IPS-18c (cell line): ENCODE data around the gene UBE2QL1.

Experiments used
- H3K4me3 ChIP-seq: 2 replicates; pipeline ENCODE4 v1.7.0; 2013; ENCODE audit warnings: low read depth, mild to moderate bottlenecking, low read length, moderate library complexity; ENCODE audit not compliant: insufficient read depth
- H3K9me3 ChIP-seq: one replicate; pipeline ENCODE4 v1.6.1; 2013; ENCODE audit warnings: mild to moderate bottlenecking, low read length, moderate library complexity; ENCODE audit not compliant: control insufficient read depth, insufficient read depth

The UBE2QL1 gene

DNA sequence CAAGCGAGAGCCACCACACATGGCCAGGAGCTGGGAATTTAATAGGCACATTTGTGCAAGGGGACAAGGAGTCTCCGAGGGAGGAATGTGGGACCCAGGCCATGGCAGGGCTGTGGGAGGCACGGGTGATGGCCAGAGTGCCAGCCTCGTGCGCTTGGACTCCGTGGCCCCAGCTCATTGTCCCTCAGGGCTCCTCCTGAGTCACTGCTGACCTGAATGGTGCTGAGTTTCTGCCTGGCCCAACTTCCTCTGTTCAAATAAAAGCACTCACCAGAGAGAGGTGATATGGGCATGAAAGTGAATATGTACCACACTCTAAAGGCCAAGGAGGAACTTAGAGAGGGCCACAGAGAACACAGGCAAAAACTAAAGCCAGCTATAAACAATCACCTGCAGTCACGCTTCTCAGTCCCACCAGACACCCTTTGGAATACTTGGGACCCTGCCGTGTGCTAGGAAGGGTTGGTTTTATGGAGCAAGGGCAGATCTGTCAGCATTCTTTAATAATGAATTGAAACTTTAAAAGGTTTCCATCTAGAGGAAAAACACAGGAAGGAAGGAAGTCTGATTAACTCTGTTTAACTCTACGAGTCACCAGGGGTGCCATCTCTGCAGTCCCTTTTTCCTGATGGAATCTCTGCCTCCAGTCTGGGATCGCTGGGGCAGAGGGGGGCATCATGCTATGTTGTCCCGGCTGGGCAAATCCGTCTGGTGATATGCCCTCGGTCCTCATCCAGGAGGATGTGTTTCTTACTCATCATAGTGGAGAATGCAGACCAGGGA lies 25.1 kb upstream of the UBE2QL1 start:
- H3K4me3 ChIP-seq: no peak overlapping the region
- H3K9me3 ChIP-seq: no peaks in the 10 kb centered on the region

DNA sequence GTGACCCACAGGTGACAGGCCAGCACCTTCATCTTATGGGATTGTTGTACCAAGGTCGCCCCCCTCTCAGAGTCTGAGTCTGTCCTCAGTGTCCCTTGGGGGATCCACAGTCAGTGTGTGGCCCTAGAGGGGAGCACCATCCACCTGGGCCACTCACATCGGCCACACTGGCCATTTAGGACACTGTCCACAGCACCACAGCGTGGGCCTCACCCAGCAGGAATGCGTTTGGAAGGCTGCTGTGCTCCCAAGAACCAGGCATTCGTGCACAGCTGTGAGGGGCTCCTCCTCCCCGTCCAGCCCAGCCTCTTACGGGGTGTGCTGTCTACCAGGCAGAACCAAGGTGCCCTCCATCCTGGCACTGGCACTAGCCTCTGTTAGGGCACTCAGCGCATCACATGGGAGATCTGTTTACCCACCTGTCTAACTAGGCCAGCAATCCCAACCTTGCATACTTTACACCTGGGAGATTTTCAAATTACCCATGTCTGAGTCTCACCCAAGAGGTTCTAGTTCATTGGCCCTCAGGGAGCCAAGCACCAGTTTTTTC lies 24.5 kb upstream of the UBE2QL1 start:
- peaks cover 4% of the 10 kb centered on the region for H3K9me3 ChIP-seq

DNA sequence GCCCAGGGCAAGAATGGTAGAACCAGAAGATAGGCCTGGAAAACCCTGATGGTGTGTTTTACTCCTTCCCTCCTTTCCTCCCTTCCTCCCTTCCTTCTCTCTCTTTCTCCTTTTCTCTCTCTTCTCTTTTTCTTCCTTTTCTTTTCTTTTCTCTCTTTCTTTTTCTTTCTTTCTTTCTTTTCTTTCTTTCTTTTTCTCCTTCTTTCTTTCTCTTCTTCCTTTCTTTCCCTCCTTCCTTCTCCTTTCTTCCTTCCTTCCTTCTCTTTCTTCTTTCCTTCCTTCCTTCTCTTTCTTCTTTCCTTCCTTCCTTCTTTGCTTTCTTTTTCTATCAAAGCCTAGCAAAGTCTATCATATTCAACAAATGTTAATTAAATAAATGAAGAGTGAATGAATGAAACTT lies 24.0 kb upstream of the UBE2QL1 start:
- Histone ChIP-seq H3K9me3 (peaks cover 5% of the 10 kb centered on the region), H3K4me3 (no peak overlapping the region)

More for the DNA sequence above, 24.5 kb upstream of the UBE2QL1 start:
- H3K4me3 ChIP-seq: no peak overlapping the region

DNA sequence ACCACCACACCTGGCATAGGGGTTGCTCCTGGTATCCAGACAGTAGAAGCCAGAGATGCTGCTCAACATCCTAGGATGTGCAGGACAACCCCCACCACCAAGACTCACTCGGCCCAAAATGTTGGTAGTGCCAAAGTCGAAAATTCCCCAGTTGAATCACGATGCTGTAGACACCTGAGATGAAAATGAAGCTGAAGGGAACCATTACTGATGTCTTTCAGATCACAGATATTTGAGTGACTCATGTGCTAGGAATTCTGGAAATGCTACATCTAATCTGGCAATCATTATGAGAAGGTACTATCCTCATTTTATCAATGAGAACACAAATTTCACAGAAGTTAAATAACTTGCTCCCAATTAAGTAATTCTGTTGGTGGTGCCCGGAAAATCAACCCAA lies 21.0 kb upstream of the UBE2QL1 start:
- H3K4me3 ChIP-seq: no peak overlapping the region
- peaks cover 5% of the 10 kb centered on the region for H3K9me3 ChIP-seq

DNA sequence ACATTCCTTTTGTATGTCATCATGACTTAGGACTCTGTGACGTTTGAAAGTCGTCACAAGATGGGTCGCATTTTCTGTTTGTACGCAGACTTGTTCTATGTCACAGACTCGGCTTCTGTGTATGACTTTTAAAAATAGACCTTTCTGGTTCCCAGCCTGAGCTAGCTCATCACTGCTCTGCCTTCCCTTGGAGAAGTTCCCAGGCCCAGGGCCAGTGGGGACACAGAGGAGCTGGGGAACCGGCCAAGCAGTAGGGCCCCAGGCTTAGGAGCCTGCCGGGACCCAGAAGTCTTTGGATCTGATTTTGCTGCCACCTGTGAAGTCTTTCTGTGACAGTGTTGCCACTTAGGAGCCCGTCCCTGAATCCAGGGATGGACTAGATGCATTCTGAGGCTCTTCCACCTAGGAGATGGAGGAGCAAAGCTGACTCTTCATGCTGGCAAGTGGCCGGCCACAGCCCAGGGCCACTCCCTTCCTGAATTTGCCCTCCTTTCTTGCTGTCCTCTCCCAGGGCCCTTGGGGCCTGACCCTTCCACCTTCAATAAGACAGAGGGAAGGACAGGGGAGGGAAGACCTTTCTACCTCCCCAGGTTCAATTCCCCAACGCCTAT lies 18.1 kb upstream of the UBE2QL1 start:
- H3K9me3 ChIP-seq: peaks cover 5% of the 10 kb centered on the region
- no peak overlapping the region for H3K4me3 ChIP-seq

DNA sequence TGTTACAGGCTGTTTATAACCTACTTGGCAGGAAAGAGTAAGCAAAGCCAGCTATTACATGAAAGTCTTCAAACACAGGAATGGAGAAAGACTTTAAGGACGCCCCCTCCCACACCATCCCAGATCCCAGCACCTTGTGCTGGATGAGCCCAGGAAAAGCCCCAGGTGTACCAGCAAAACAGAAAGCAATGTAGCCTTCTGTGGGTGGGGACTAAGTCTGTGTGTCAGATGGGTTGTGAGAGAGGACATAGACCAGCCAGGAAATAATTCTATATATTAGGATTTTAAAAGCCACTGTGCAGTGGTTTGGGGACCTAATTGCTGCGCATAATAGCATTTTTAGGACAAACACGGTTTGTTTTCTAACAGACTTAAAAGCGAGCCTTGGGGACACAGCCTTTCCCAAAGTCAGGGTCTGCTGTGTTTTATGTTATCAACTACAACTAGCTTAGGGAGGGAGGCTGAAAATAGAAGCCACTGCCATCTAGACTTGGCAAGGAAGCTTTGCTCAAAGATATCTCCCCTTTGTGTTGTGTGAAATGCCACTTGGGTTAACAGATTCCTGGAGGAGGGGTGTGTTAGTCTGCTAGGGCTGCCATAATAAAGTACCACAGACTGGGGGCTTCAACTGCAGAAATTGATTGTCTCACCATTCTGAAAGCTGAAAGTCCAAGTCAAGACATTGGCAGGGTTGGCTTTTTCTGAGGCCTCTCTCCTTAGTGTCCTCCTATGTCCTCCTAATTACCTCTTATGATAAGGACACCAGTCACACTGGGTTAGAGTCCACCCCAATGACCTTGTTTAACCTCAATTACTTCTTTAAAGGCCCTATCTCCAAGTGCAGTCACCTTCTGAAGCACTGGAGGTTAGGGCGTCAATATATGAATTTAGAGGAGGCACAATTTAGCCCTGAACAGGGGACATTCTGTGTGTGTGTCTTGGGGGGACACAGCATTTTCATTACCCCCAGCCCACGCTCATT lies 17.2 kb upstream of the UBE2QL1 start:
- peaks cover 5% of the 10 kb centered on the region for H3K9me3 ChIP-seq
- H3K4me3 ChIP-seq: no peak overlapping the region

DNA sequence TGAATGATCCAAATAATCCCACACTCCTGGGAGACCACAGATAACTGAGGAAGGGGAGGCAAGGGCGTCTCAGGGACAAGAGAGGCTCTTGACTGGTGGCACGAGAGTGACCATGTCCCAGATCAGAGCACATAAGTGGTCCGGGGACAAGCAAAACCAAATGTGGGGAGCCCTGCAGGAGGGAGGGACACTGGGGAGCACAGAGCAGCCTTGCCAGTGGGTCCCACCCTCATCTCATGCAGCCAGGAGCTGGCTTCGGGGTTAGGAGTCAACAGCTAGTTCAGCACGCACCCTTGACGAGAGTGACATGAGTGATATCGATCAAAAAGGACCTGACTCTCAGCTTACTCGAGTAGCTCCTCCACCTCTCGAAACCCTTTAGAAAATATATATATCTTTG lies 16.5 kb upstream of the UBE2QL1 start:
- Histone ChIP-seq H3K9me3 (peaks cover 5% of the 10 kb centered on the region), H3K4me3 (no peak overlapping the region)

DNA sequence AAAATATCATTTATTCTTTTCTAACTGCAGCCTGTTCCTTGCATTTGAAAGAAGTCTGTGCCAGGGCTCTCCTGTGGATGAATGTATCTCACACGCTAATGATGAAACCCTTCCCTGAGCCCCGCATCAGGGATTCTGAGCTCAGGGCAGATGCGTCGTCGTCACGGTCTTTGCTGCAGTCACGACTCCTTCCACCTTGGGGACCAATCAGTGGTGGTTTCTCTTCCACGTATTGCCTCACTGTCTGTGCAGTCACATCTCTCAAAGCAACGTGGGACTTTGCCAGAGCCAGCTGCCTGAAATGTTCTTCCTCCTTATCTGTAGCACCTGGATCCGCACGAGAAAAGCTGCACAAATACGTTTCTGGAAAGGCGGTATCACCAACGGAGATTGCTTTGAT lies 13.9 kb upstream of the UBE2QL1 start:
- Histone ChIP-seq H3K9me3 (no peaks in the 10 kb centered on the region), H3K4me3 (no peak overlapping the region)

DNA sequence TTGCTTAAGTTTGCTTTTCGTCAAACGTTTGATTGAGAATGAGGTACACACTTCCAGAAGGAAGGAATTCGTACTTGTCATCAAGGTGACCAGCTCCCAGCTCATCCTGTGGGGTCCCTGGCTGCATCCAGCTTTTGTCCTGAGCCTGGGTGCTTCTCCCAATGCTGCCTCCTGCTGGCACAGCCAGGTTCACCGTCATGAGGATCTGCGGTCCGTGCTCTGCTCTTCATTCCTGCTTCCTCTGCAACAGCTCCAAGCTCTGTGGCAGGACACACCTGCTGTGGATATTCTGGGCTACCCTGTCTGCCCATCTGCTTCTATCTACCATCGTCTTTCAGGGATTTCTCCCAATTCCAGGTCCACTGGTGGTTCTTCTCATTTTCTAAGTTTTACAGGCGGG lies 13.3 kb upstream of the UBE2QL1 start:
- Histone ChIP-seq H3K4me3 (no peak overlapping the region), H3K9me3 (no peaks in the 10 kb centered on the region)

DNA sequence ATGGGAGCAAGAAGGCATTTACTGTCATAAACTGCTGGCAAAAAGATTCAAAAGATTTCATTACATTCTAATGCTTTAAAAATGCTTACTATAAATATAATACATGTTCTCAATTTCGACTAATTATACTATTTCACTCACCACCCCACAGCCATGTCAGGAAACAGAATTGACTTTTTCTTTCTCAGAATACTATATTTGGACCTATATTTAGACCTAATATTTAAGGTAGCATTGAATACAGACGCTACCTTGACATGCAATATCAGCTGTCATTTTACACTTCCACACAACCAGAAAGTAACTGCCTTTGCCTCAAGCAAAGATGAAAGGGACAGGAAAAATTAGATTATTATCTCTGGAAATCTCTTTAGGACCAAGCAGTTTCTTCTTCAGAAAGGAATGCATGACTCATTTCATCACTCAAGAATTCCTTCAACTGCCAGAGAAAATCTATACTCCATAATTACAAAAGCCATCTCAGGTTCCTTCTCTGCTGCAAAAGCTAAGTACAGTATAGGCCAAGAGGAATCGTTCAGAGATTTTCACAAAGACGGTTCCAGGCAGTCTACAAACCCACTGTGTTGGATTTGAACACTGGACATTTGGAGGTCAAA lies 11.8 kb upstream of the UBE2QL1 start:
- H3K9me3 ChIP-seq: no peaks in the 10 kb centered on the region
- H3K4me3 ChIP-seq: no peak overlapping the region

DNA sequence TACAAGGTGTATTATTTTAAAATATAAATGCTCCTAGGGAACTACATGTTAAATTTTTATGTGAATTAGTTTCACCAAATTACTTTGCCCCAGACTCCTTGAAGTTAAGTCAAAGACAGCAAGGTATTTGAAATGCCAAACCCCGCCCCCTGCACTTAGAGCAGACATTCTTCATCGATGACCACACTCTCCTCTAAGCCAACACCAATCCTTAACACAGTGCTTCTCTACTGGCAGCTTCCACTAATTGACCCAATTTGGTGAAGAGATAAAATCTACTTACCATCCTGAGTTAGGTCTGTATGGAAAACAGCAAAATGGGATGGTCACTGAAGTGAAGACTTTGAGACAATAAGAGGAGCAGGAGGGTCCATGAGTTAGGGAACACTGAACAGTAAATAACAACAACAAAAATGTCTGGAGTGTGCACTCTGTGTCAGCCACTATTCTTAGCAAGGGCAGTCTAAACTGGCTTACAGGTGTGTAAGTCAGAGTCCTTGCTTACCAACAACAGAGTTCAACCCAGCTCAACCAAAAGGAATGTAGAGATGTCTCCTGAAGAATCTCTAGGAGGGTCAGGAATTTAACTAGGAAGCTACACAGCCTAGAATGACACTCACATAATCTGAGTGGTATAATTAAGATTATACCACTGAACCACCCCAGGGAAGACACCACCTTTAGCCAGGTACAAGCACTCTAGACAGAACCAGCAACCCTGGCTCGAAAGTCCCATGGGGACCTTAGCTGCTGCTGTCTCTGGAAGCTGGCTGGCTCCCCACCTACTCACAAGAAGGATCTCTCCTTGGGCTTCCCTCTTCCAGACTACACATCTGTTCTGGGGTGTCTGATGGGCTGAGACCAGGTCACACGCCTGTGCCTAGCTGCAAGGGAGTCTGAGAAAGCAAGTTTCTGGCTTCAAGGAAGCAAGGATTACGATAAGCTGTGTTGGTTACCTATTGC lies 8.8 kb upstream of the UBE2QL1 start:
- no peaks in the 10 kb centered on the region for H3K9me3 ChIP-seq
- H3K4me3 ChIP-seq: no peak overlapping the region

DNA sequence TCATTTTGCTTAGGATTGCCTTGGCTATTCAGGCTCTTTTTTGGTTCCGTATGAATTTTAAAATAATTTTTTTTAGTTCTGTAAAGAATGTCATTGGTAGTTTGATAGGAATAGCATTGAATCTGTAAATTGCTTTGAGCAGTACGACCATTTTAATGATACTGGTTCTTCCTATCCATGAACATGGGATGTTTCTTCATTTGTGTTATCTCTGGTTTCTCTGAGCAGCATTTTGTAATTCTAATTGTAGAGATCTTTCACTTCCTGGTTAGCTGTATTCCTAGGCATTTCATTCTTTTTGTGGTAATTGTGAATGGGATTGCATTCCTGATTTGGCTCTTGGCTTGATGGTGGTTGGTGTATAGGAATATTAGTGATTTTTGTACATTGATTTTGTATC lies 6.3 kb upstream of the UBE2QL1 start:
- Histone ChIP-seq H3K4me3 (no peak overlapping the region), H3K9me3 (no peaks in the 10 kb centered on the region)

DNA sequence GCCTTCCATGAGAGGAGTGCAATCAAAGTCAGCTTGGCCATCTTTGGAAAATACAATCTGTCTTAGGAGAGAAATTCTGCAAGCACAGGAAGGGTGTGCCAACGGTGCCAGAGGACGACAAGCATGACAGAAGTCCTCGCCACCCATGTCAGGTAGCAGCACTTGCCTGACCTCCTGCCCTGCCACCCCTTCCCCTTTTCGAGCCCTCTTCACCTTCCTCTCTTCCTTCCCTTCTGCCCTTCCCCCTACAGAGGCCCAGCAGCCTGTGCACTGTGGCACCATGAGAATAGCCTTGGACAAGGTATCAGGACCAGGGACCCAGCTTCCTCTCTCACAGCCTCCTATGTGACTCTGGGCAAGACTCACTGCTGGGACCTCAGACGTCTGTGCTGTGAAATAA lies 5.3 kb upstream of the UBE2QL1 start:
- Histone ChIP-seq H3K4me3 (no peak overlapping the region), H3K9me3 (no peaks in the 10 kb centered on the region)

DNA sequence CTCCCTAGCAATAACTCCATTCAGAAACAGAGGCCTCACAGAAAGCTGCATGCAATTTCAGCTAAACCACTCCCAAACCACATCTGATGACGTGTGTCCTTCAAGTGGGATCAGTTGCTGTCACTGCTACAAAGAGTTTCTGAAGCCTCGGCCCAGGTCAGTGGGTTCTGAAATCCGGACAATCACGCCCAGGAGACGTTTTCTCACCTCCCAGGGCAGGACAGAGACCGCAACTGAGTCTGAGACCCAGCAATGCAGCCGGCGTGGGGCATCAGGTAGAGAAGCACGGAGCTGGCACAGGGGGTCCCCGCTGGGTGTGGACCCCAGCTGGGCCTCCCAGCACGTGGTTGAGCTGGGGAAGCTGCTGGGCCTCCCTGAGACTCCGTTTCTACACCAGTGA lies 2.6 kb upstream of the UBE2QL1 start:
- Histone ChIP-seq H3K4me3 (no peak overlapping the region), H3K9me3 (no peaks in the 10 kb centered on the region)

DNA sequence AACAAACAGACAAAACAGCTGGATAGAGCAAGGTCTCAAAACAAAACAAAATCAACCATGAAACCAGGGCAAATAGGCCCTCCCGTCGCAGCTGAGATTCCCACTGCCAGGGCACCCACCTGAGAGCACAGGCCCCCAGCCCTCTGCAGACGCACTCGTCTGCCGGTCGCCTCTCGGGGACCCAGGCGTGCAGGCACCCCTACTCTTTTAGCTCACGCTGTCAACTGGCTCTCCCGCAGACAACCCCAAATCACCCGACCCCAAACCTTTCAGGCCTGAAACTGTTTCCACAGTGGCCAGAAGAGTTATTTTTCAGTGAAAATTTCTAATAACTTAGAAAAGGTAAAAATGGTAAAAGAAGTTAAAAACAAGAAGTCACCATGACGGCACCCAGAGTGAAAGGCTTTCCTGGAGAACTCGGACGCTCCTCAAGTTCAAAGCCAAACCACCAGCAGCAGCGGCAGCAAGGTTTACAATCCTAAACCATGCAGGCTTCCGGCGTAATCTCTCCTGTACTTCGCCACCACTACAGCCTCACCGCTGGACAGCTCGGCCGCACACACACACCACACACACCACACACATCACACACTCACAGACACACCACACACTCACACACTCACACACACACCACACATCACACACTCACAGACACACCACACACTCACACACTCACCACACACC lies 1.9 kb upstream of the UBE2QL1 start:
- Histone ChIP-seq H3K4me3 (no peak overlapping the region), H3K9me3 (no peaks in the 10 kb centered on the region)
